GM15510 (cell line): Measurements from ENCODE around the gene GPAM.

Experiments
- POLR2A ChIP-seq: IDR thresholded peaks from 3 replicates; pipeline ENCODE4 v1.6.1; 2011; ENCODE audit warnings: borderline replicate concordance; ENCODE audit not compliant: insufficient read length; ENCODE audit errors: extremely low read depth

The GPAM gene

DNA sequence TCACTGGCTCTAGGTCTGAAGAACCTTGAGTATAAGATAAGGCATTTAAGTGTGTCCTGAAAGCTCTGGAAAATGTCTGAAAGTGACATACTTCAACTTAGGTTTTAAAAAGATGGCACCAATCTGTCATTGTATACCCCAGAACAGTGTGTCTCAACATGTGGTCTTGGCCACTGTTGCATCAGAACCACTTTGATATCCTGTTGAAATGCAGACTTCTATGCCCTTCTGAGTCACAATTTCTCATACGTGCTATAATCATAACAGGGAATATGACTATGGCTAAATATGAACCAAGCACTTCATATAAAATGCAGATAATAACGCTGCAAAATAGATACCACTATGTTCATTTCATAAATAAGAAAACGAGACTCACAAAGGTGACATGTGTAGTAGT, 38.0 kb upstream of the GPAM start:
- no peak for TF ChIP-seq POLR2A

DNA sequence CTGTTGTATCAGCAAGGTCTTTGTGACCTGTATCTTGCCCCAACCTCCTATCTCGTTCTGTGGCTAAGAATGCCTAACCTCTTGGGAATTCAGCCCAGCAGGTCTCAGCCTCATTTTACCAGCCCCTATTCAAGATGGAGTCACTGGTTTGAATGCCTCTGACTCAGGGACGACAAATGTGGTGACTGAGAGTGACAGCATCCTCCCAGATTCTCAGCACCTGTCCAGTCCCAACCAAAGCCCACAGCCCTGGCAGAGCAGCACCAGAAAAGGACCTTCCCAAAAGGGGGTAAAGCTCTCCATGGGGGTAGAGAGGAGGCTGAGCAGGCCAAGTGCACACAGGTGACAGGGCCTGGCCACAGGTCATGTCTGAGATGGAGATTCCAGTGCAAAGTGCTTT, 35.4 kb upstream of the GPAM start:
- TF ChIP-seq POLR2A = no peak

DNA sequence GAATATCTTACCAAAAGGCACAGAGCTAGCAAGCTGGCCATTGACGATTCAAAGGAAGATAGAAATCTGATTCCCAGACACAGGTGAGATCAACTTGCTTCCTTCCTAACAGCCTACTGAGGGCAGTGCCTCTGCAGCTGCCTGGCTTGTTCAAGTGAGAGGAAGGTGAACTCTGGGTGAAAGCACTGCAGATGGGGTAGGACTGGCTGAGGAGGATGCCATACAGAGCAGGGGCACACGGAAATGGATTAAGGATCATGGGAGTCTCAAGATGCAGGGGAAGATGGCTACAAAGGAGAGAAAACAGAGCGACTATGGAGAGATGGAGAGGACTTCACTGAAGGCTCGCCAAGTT, 34.4 kb upstream of the GPAM start:
- no peak for TF ChIP-seq POLR2A

DNA sequence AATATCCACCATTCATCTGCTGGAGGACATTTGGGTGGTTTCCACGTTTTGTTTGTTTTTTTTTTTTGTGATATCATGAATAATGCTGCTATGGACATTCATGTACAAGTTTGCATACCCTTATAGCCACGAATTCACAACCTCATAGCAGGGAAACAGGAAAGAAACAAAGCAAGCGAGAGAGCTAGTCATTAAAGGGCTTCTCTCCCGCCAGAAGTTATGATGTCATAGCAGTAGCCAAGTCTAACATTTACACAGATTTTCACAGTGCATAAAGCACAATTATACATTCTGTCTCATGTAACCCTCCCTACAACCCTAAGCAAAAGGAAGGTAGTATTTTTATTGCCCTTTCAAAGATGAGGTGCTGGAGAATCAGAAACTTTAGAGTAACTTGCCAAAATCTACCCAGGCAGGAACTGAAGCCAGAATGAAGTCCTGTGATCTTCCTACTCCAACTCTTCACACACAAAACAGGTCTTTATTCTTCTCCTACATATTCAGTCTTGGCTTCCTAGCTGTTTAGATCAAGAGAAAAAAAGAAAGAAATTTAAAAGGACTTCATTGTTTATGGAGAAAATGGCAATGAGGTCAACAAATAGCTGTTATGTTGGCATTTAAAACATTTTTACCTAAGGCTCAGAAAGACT, 33.9 kb upstream of the GPAM start:
- TF ChIP-seq POLR2A = no peak

DNA sequence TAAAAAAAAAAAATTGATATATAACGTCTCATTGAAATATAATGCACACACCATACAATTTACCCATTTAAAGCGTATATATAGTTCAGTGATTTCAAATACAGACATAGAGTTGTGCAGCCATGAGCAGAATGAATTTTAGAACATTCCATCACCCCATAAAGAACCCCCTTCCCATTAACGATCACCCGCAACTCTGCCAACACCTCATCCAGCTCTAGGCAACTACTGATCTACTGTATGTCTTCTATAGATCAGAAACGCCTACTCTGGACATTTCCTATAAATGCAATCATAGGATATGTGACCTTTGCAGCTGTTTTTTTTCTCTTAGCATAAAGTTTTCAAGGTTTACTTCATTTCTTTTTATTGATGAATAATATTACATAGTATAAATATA, 33.4 kb upstream of the GPAM start:
- TF ChIP-seq POLR2A = no peak

DNA sequence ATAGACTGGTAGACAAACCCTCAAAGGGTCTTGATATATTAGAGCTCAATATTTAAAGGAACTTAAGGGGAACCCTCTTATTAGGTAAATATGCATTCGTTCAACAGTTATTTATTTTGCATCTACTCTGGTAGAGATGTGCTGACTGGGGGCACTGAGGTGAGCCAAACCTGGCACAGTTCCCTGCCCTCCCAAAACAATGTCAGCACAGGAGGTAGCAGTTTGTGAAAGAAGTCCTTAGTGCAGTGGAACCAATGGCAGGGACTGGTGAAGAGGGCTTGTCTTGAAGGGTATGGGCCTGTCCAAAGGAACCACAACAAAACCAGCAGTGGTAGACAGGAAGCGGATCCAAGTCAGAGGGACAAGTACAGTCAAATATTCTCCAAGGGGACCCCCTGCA, 32.6 kb upstream of the GPAM start:
- no peak for TF ChIP-seq POLR2A

DNA sequence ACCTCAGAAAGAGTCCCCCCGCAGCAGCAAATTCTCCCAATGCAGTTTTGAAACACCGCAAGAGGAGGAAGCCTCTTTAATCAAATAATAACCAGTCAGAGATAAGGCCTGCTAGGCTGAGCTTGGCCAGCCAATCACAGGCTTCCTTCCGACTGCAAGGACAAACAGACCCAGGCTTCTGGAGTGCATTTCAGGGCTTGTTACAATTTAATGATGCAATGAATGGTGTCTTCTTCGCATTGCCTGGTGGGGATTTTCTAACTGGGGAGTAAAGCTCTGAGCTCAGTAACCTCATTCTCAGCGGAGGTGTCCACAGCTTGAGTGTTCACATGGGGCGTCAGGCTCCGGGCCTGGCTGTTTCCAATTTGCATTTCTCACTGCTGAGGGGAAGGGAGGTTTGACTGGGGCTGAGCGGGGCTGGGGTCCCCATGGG, 31.8 kb upstream of the GPAM start:
- TF ChIP-seq POLR2A = no peak

DNA sequence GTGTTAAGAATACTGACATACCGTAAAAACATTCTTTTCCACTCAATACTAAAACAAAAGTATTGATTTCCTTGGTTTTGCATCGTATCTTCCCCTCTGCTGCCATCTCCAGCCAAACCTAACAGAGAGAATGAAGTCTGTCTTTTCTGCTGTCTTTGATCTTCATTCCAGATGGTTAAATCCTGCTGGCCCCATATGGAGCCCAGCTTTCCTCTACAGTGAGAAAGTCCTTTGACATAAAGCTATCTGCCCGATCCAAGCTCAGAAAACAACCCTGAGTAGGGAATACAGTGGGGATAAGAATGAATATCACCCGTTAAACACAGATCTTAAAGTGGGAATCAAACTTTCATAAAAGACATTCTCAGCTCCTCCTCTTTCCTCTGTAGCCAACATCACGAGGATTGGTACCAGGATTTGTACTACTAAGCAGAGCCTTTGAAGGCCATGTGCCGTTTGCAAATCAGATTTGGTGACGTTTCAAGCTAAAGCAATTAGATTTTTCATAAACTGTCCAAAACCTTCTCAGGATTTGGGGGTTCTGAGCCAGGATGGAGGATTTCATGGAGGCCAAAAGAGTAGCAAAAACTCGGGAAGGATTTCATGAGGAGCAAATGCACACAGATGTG, 30.8 kb upstream of the GPAM start:
- no peak for TF ChIP-seq POLR2A

DNA sequence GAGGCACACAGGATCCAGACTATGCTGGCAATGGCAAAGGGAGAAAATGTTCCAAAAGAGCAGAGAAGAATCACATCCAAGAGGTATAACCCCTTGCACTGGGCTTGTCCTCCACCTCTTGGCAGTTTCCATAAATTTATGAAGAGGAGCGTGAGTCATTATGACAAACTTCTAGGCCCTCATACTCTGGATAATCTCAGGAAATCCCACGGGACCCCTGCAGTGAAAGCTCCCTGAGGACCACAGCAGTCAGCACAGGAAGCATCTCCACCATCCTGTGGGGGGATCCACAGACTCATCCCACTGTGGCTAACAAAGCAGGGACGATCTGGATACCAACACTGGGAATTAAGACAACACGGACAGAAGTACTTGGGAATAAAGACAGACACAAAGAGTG, 30.3 kb upstream of the GPAM start:
- TF ChIP-seq POLR2A = no peak

DNA sequence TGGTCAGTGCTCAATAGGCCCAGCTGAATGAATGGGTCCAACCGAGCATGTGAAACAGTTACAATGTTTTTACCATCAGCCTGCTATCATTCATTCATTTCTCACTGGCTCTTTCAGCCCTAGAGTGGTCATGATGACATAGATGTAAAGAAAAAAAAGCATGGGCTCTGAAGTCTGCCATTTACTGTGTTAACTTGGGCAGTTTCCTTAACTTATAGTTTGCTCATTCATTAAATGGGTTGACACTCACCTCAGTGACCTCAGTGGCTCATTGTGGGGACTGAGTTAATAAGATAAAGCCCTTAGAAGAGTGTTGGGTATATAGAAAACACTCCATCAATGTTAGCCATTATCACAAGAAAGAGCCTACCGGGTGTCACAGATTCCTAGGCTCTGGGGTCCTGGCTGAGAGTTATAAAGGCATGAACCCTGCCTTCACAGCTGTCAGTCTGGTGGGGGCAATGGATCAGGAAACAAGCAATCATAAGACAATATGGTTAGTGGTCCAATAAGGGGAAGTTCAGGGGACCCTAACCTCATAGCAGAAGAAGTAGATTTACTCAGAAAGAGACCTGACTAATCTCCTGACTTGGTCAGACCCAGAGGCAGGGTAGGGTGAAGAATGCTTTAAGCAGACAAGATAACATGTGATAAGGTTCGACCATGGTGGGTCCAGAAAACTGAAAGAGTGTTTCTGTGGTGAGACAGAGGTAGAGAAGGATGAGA, 29.7 kb upstream of the GPAM start:
- no peak for TF ChIP-seq POLR2A

DNA sequence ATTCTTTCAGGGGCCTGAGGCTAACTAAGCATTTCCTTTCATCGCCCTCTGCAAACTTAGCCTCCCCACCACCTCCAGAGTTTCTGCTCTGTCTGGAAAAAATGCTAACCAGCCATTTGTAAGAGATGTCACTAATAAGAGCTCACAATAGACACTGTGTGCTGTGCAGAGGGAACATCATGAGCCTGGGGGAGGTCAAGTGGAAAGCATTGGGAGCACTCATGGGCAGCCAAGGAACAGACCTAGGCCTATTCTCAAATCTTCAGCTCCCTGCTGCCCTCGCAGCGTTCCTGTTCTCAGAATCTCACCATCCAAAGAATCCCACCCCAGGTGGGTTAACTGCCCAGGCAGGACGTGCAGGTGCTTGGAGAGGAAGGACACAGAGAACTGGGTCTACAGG, 27.1 kb upstream of the GPAM start:
- TF ChIP-seq POLR2A = no peak

DNA sequence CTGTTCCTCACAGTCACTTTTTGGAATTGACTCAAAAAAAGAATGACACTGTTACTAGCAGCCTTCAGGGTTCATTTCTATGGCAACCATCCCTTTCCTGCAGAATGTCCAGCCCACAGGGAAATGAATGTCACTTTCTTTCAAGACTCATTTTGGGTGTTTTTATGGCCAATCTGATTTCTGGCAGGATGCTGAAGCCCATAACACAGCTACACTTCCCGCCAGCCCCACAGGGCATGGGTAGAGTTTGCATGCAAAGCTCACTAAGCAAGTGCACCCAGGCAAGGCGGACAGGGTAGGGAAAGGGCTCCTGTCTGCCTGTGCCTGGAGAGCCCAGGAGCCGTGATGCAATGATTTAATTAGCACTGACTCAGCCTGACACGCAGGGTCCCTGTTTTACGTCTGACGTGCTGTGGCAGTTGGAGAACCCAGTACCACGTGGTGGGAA, 26.1 kb upstream of the GPAM start:
- TF ChIP-seq POLR2A = no peak

DNA sequence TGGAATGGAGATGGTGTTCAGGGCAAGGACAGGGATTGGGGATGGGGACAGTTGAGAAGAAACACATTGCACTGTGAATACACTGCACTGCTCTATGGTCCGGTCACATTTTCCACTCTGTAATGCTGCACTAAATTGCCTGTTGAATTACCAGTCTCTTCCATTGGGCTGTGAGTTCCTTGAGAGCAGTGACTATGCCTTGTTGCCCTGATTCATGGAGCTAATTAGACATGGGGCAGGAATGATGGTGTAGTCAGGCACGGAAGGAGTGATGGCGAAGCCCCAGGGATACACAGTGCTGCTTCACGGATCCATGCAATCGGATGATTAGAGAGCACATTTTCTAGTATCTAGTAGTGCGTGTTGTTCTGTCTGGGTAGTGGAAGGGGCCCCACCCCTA, 25.4 kb upstream of the GPAM start:
- no peak for TF ChIP-seq POLR2A

DNA sequence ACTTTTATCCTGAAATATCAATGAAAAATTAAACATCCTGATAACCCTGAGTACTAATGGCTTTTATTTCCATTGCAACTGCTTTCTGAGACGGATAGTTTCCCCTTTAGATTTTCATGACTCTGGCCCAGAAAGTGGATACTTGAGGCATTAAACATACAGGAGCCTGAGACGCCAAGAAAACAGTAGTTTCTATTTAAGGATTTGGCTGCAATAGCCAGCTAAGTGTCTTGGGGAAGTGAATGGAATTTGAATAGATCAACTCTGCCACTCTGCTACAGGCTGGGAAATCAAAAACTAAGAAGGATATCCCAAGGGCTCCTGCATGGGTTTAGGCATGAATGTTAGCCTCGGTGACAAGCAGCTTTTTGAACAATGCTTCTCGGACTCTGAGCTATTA, 24.7 kb upstream of the GPAM start:
- TF ChIP-seq POLR2A = no peak

DNA sequence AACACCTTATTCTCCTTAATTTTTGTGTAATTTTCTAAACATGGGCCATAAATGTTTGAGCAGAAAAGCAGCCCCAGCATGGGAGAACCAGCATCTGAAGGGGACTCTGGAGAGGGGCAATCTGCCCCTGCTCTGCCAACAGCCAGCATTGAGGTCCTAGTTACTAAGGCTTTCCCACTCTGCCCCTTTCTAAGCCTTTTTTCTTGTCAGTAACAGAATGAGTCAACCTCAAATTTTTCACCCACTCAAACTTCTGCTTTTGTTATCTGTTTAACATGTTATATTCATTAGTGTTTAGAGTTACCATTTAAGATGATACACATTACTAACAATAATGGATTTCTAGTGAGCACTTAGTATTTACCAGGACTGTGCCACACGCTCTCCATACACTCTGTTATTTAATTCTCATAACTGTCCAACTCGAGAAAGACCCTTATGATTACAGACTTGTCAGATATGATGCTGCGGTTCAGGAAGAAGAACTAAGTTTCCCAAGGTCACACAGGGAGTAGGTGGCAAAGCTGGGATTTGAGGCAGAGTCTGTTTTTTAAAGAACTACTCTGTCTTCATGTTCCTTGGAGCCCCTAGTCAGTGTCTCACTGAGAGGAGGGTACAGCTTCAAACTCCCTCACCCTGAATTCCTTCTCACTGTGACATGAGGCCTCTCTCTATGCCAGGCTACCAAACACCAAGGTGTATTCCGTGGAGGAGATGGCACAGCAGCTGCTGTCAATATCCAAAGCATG, 19.9 kb upstream of the GPAM start:
- no peak for TF ChIP-seq POLR2A

DNA sequence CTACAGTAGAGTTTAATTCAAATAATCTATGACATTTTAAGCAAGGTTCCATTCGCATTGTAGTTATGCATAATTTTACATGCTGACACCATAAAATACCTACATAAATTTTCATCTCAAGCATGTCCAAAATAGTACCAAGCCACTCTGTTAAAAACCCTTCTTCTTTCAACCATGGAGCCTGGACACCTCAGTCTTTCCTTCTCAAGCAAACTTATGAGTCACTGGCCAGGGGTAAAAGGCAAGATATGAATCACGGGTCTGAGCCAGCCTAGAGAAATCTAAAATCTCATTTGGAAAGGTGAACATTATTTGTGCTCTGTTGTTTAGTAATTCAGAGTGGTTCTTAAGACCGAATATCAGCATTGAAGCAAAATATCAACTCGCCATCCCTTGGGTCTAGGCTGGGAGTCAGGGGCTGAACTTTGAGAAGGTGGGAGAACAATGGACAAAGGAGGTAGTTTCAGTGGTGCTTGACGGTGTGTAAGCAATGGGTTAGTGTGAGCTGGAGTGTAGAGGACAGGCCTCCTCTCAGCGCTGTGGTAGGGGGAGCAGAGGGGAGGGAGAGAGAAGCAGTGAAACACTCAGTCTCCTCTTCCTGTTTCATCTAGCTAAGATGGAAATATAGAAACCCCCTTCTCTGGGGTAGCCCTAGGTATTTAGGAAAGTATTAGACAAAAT, 19.1 kb upstream of the GPAM start:
- TF ChIP-seq POLR2A = no peak

DNA sequence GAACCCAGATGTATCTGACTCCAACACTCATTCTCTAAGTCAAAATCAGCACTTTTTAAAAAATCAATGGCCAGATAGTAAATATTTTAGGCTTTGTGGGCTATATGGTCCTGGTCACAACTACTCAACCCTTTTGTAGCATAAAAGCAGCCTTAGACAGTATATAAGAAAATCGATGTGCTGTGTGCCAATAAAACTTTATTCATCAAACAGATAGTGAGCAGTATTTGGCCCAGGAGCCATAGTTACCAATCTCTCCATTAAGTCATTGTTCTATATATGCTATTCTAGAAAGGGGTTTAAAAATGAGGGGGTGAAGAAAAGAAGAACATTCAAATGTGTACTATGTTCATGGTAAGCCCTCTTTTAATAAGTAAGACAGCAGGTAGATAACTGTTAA, 18.5 kb upstream of the GPAM start:
- no peak for TF ChIP-seq POLR2A
